ENCODE data around the gene KLF16. TPM values are rescaled to one million over a fixed set of nuclear protein-coding genes. Genes with fewer than 3 reads are reported as not detected.

Gene KLF16
- total RNA-seq, 1 donor from 2014 or later = 52.4 TPM

DNA sequence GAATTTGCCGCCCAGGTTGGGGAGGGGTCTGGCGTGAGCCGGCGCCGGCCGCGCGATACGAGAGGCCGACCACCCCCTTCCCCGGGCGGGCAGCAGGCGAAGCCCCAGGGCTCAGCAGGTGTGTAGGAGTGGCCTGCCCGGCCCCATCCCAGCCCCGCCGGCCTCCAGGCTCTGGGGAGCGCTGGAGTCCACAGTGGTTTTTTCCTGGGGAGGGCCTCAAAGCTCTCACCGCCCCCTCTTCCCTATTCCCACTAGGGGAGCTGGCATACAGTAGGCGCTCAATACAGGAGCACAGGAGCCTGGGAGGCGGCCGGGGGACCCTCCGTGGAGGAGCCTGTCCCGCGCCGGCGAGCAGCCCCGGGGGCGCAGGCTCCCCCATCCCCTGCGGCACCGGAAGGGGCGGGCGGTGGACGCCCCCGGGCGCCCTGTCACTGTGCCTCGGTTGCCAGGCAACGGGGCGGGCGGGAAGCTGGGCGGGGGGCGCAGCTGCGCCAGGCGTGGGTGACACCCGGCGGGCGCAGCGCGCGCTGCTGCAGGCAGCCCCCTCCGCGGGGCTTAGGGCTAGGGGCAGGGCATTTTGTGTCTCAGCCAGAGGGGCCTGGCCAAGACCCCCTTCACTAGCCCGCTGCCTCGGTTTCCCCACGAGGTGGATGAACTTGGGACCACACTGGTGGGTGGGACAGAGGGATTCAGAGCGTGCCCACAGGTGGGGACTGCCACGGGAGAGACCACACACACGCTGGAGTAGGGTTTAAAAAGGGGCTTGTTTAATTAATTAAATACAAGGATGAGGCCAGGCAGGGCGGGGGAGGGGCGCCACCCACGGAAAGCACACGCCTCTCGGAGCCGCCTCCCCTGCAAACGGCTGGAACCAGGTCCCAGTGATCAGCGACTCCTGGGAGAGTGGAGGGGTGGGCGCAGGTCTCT, 11.5 kb downstream of the KLF16 start:
- no peaks in the 10 kb centered on the region for H3K27me3 ChIP-seq (ENCODE audit: insufficient read depth, low read length)
- Mint-ChIP-seq H3K4me1 (ENCODE audit: low read depth, unreplicated experiment) (peaks cover 16% of the 10 kb centered on the region), H3K27me3 (ENCODE audit: low read depth, unreplicated experiment) (no peaks in the 10 kb centered on the region), H3K36me3 (ENCODE audit: low read depth, unreplicated experiment) (no peaks in the 10 kb centered on the region), H3K4me3 (ENCODE audit: unreplicated experiment) (no peak overlapping the region), H3K9me3 (ENCODE audit: unreplicated experiment) (no peaks in the 10 kb centered on the region), H3K27ac (ENCODE audit: unreplicated experiment) (no peak overlapping the region)
- DNase-seq (ENCODE audit: low read depth) = no peak
- peaks cover 25% of the 10 kb centered on the region for H3K4me1 ChIP-seq (ENCODE audit: insufficient read depth, low read length)
- no peak overlapping the region for H3K4me3 ChIP-seq (ENCODE audit: insufficient read depth, low read depth, low read length)
- no peak overlapping the region for H3K27ac ChIP-seq (ENCODE audit: low read depth, low read length)
- peaks cover 68% of the 10 kb centered on the region for H3K79me2 ChIP-seq (ENCODE audit: insufficient read depth, low read length)
- no peak for FAIRE-seq
- H3K4me2 ChIP-seq (ENCODE audit: low read length) = peak overlapping the region; percentile 15
- peaks cover 76% of the 10 kb centered on the region for H4K20me1 ChIP-seq (ENCODE audit: insufficient read depth, low read length)
- H2AFZ ChIP-seq (ENCODE audit: low read depth, low read length) = no peak overlapping the region
- no peaks in the 10 kb centered on the region for H3K9me3 ChIP-seq (ENCODE audit: insufficient read depth, low read depth, low read length)
- no peak overlapping the region for H3K9ac ChIP-seq (ENCODE audit: low read length)
- no peaks in the 10 kb centered on the region for H3K36me3 ChIP-seq (ENCODE audit: insufficient read depth, low read length)
- TF ChIP-seq EZH2 (IDR thresholded peaks at IDR 0.05; ENCODE audit: insufficient read depth, low read length) = no peak
- TF ChIP-seq CTCF (IDR thresholded peaks at IDR 0.05; ENCODE audit: insufficient read depth, low read depth, low read length) = no peak

DNA sequence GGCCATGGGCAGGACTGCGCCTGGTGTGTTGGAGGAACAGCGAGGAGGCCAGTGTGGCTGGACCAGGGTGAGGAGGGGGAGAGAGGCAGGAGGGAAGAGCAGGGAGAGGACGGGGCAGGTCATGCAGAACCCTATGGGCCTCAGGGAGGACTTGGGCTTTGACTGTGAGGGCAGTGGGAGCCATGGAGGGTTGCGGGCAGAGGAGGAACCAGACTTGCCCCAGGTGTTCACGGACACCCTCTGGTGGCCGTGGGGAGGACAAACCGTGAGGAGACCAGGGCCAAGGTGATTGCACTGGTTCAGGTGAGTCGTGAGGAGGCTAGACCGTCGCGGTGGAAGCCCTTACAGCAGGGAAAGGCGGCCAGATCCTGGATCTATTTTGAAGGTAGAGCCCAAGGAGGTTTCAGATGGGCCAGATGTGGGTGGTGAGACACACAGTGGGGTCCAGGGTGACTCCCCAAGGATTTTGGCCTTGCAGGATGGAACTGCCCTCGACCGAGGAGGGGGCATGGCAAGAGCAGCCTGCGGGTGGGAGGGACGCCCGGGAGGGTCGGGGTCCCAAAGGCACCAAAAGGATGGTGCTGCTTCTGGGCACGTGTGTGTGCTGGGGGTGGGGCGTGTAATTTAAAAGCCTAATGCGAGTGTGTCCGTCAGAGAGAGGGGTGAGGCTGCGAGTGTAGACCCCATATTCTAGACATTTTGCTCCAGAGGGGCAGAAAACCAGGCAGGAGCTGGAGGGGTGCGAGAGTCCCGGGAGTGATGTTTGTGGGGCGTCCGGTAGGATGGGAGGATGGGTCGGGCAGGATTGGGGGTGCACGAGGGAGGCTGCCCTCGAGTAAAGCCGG, 12.3 kb downstream of the KLF16 start:
- FAIRE-seq = no peak
- Histone ChIP-seq H2AFZ (ENCODE audit: low read depth, low read length) (no peak overlapping the region), H3K9ac (ENCODE audit: low read length) (no peak overlapping the region), H3K9me3 (ENCODE audit: insufficient read depth, low read depth, low read length) (no peaks in the 10 kb centered on the region), H4K20me1 (ENCODE audit: insufficient read depth, low read length) (peaks cover 78% of the 10 kb centered on the region), H3K36me3 (ENCODE audit: insufficient read depth, low read length) (no peaks in the 10 kb centered on the region), H3K4me2 (ENCODE audit: low read length) (no peak overlapping the region), H3K27me3 (ENCODE audit: insufficient read depth, low read length) (no peaks in the 10 kb centered on the region), H3K4me3 (ENCODE audit: insufficient read depth, low read depth, low read length) (no peak overlapping the region), H3K4me1 (ENCODE audit: insufficient read depth, low read length) (peaks cover 25% of the 10 kb centered on the region), H3K79me2 (ENCODE audit: insufficient read depth, low read length) (peaks cover 68% of the 10 kb centered on the region), H3K27ac (ENCODE audit: low read depth, low read length) (no peak overlapping the region)
- Mint-ChIP-seq H3K4me1 (ENCODE audit: low read depth, unreplicated experiment) (peaks cover 22% of the 10 kb centered on the region), H3K9me3 (ENCODE audit: unreplicated experiment) (no peaks in the 10 kb centered on the region), H3K36me3 (ENCODE audit: low read depth, unreplicated experiment) (no peaks in the 10 kb centered on the region), H3K4me3 (ENCODE audit: unreplicated experiment) (peak overlapping the region; percentile 54), H3K27me3 (ENCODE audit: low read depth, unreplicated experiment) (no peaks in the 10 kb centered on the region), H3K27ac (ENCODE audit: unreplicated experiment) (peak overlapping the region; percentile 41)
- DNase-seq (ENCODE audit: low read depth) = no peak
- TF ChIP-seq EZH2 (IDR thresholded peaks at IDR 0.05; ENCODE audit: insufficient read depth, low read length) (no peak), CTCF (IDR thresholded peaks at IDR 0.05; ENCODE audit: insufficient read depth, low read depth, low read length) (no peak)
